ENCODE measurements around the gene SLC4A4. TPM values are rescaled to one million over a fixed set of nuclear protein-coding genes. Genes with fewer than 3 reads are reported as not detected.

SLC4A4 gene
- polyA plus RNA-seq, 1 of the 3 experiments (the other 2 are of a cell fraction), result not detected

- H2AFZ ChIP-seq (ENCODE audit: low read depth), result no peak overlapping the region
- DNase-seq, result no peak
- no peaks in the 10 kb centered on the region for H3K79me2 ChIP-seq (ENCODE audit: insufficient read depth)
- no peak overlapping the region for H3K9ac ChIP-seq
- H3K4me3 ChIP-seq (ENCODE audit: low read depth in 2 of 2, low read length in 1 of 2), result no peak overlapping the region
- no peaks in the 10 kb centered on the region for H3K9me2 ChIP-seq
- no peaks in the 10 kb centered on the region; the same call in 1 of the 2 replicates for H3K9me3 ChIP-seq
- TF ChIP-seq FOSL2 (IDR thresholded peaks at IDR 0.05; ENCODE audit: borderline replicate concordance, low read depth), result no peak
- TF ChIP-seq CHD2 (IDR thresholded peaks at IDR 0.05; ENCODE audit: low read length, partially characterized antibody), result no peak
- no peak for TF ChIP-seq RFX5 (IDR thresholded peaks at IDR 0.05; ENCODE audit: low read length)
- TF ChIP-seq USF2 (IDR thresholded peaks at IDR 0.05; ENCODE audit: borderline replicate concordance, low read depth, low read length), result no peak
- TF ChIP-seq NRF1 (IDR thresholded peaks at IDR 0.05; ENCODE audit: low read depth, low read length), result no peak
- no peak for TF ChIP-seq FOXJ3 (CRISPR knock-in tag; IDR thresholded peaks at IDR 0.05)
- TF ChIP-seq USF1 (IDR thresholded peaks at IDR 0.05; ENCODE audit: borderline replicate concordance, low read depth), result no peak
- TF ChIP-seq RXRA (IDR thresholded peaks at IDR 0.05; ENCODE audit: borderline replicate concordance, low read depth), result no peak
- TF ChIP-seq RCOR1 (IDR thresholded peaks at IDR 0.05; ENCODE audit: low read length), result no peak
- no peak for TF ChIP-seq TAF1 (IDR thresholded peaks at IDR 0.05; ENCODE audit: borderline replicate concordance, low read depth, low read length)
- TF ChIP-seq NFIC (IDR thresholded peaks at IDR 0.05; ENCODE audit: borderline replicate concordance), result no peak
- H3K4me1 ChIP-seq (ENCODE audit: control insufficient read depth in 1 of 2, insufficient read depth in 2 of 2, low read depth in 1 of 2, low read length in 1 of 2), result no peaks in the 10 kb centered on the region
- H3K4me2 ChIP-seq, result no peak overlapping the region
- H3F3A ChIP-seq (replicated peaks; ENCODE audit: insufficient read depth), result no peaks in the 10 kb centered on the region
- POLR2A ChIA-PET, result no interaction called here
- H4K20me1 ChIP-seq (ENCODE audit: insufficient read depth), result no peaks in the 10 kb centered on the region
- CTCF ChIA-PET, result no interaction called here
- H3K36me3 ChIP-seq (replicated peaks in 1 of 2; ENCODE audit: control insufficient read depth in 1 of 2, insufficient read depth in 2 of 2, low read length in 1 of 2), result no peaks in the 10 kb centered on the region
- H3K27ac ChIP-seq (ENCODE audit: low read depth in 2 of 2, low read length in 1 of 2), result no peak overlapping the region
- H3K27me3 ChIP-seq (ENCODE audit: insufficient read depth), result no peaks in the 10 kb centered on the region
Observed at GRCh38 chr4:71400810-71401209, 62.0 kb downstream of the SLC4A4 start.

- H3K9ac ChIP-seq, result no peak overlapping the region
- H3F3A ChIP-seq (replicated peaks; ENCODE audit: insufficient read depth), result no peaks in the 10 kb centered on the region
- H4K20me1 ChIP-seq (ENCODE audit: insufficient read depth), result no peaks in the 10 kb centered on the region
- H3K4me2 ChIP-seq, result no peak overlapping the region
- H3K36me3 ChIP-seq (replicated peaks in 1 of 2; ENCODE audit: control insufficient read depth in 1 of 2, insufficient read depth in 2 of 2, low read length in 1 of 2), result no peaks in the 10 kb centered on the region
- H3K4me1 ChIP-seq (ENCODE audit: control insufficient read depth in 1 of 2, insufficient read depth in 2 of 2, low read depth in 1 of 2, low read length in 1 of 2), result no peaks in the 10 kb centered on the region
- H3K27ac ChIP-seq (ENCODE audit: low read depth in 2 of 2, low read length in 1 of 2), result no peak overlapping the region
- no peak for TF ChIP-seq TEAD4 (IDR thresholded peaks at IDR 0.05; ENCODE audit: borderline replicate concordance, insufficient read depth)
- no peak for TF ChIP-seq TCF12 (IDR thresholded peaks at IDR 0.05)
- no peak for TF ChIP-seq ELF1 (IDR thresholded peaks at IDR 0.05)
- no peak for TF ChIP-seq SIN3A (IDR thresholded peaks at IDR 0.05; ENCODE audit: borderline replicate concordance, low read depth, low read length)
- no peak for TF ChIP-seq MXI1 (IDR thresholded peaks at IDR 0.05; ENCODE audit: low read depth, low read length)
- TF ChIP-seq CHD2 (IDR thresholded peaks at IDR 0.05; ENCODE audit: low read length, partially characterized antibody), result no peak
- no peak for TF ChIP-seq RFX5 (IDR thresholded peaks at IDR 0.05; ENCODE audit: low read length)
- TF ChIP-seq PBX3 (IDR thresholded peaks at IDR 0.05), result no peak
- TF ChIP-seq POLR2AphosphoS5 (IDR thresholded peaks at IDR 0.05; ENCODE audit: low read depth, low read length), result no peak
- TF ChIP-seq IRF3 (IDR thresholded peaks at IDR 0.05; ENCODE audit: low read depth, low read length), result no peak
- no peak for TF ChIP-seq RAD21 (IDR thresholded peaks at IDR 0.05; ENCODE audit: low read length)
- TF ChIP-seq NRF1 (IDR thresholded peaks at IDR 0.05; ENCODE audit: low read depth, low read length), result no peak
- no peak for TF ChIP-seq MEF2A (IDR thresholded peaks at IDR 0.05; ENCODE audit: borderline replicate concordance, low read depth)
- TF ChIP-seq GABPA (IDR thresholded peaks at IDR 0.05; ENCODE audit: low read depth), result no peak
- no peak for TF ChIP-seq USF2 (IDR thresholded peaks at IDR 0.05; ENCODE audit: borderline replicate concordance, low read depth, low read length)
- no peak for TF ChIP-seq FOXJ3 (CRISPR knock-in tag; IDR thresholded peaks at IDR 0.05)
- ChIA-PET CTCF (no interaction called here), POLR2A (no interaction called here)
- no peak overlapping the region for H3K4me3 ChIP-seq (ENCODE audit: low read depth in 2 of 2, low read length in 1 of 2)
- no peaks in the 10 kb centered on the region; the same call in 1 of the 2 replicates for H3K9me3 ChIP-seq
- DNase-seq, result no peak
- no peaks in the 10 kb centered on the region for H3K27me3 ChIP-seq (ENCODE audit: insufficient read depth)
- H2AFZ ChIP-seq (ENCODE audit: low read depth), result no peak overlapping the region
- H3K79me2 ChIP-seq (ENCODE audit: insufficient read depth), result no peaks in the 10 kb centered on the region
- no peaks in the 10 kb centered on the region for H3K9me2 ChIP-seq
Observed at GRCh38 chr4:71402616-71403015, 63.8 kb downstream of the SLC4A4 start.
